HepG2 (cell line): ENCODE measurements around the gene SRC. TPM values are rescaled to one million over a fixed set of nuclear protein-coding genes. Genes with fewer than 3 reads are reported as not detected.

Source experiments
- CBX5 ChIP-seq: sonication (generic); formaldehyde crosslinking; IDR thresholded peaks from 2 replicates; pipeline ENCODE4 v1.4.0; 2020; ENCODE audit warnings: missing genetic modification reagents, borderline replicate concordance
- KAT7 ChIP-seq: IDR thresholded peaks from 2 replicates; pipeline ENCODE4 v1.6.1; 2018; ENCODE audit warnings: borderline replicate concordance, missing compliant biosample characterization
- PREB ChIP-seq: sonication (generic); formaldehyde crosslinking; IDR thresholded peaks from 2 replicates; pipeline ENCODE4 v1.4.0; 2020; ENCODE audit warnings: missing genetic modification reagents
- PRPF4 ChIP-seq: fragments of 200-400 bp; formaldehyde crosslinking; IDR thresholded peaks from 2 replicates; pipeline ENCODE4 v1.6.1; 2016; ENCODE audit warnings: low read length, low read depth; ENCODE audit not compliant: poor library complexity, severe bottlenecking
- RBAK ChIP-seq: sonication (generic); formaldehyde crosslinking; IDR thresholded peaks from 2 replicates; pipeline ENCODE4 v1.5.1; 2020; ENCODE audit warnings: mild to moderate bottlenecking, missing genetic modification reagents
- REST ChIP-seq, 2 experiments: IDR thresholded peaks; 2 replicates each; pipeline ENCODE4 v1.6.1; 2011 to 2012; ENCODE audit warnings: low read length in 2 of 2, borderline replicate concordance in 1 of 2, low read depth in 1 of 2, mild to moderate bottlenecking in 1 of 2, moderate library complexity in 1 of 2
- ZFYVE20 ChIP-seq: sonication (generic); formaldehyde crosslinking; IDR thresholded peaks from 2 replicates; pipeline ENCODE4 v1.8.0; 2023; ENCODE audit warnings: low read depth, mild to moderate bottlenecking, moderate library complexity, missing genetic modification reagents, borderline replicate concordance
- ZGPAT ChIP-seq: IDR thresholded peaks from 2 replicates; pipeline ENCODE4 v1.6.1; 2016; ENCODE audit warnings: mild to moderate bottlenecking
- ZKSCAN8 ChIP-seq: IDR thresholded peaks from 2 replicates; pipeline ENCODE4 v1.6.1; 2016; ENCODE audit warnings: borderline replicate concordance, missing genetic modification reagents, missing compliant biosample characterization
- ZMYM4 ChIP-seq: sonication (generic); formaldehyde crosslinking; IDR thresholded peaks from 2 replicates; pipeline ENCODE4 v1.8.1; 2023; ENCODE audit warnings: mild to moderate bottlenecking, missing genetic modification reagents
- ZNF407 ChIP-seq: sonication (generic); formaldehyde crosslinking; IDR thresholded peaks from one replicate; pipeline ENCODE4 v1.5.1; 2020; ENCODE audit warnings: mild to moderate bottlenecking, missing genetic modification reagents; ENCODE audit errors: not compliant biosample characterization
- ZNF446 ChIP-seq: sonication (generic); formaldehyde crosslinking; IDR thresholded peaks from 2 replicates; pipeline ENCODE4 v1.5.0; 2020; ENCODE audit warnings: mild to moderate bottlenecking, missing genetic modification reagents
- ZNF740 ChIP-seq: sonication (generic); formaldehyde crosslinking; IDR thresholded peaks from 2 replicates; pipeline ENCODE4 v1.4.0; 2020; ENCODE audit warnings: missing genetic modification reagents
- polyA plus RNA-seq, 8 experiments: library from polyadenylated mRNA; depleted of rRNA in 3 of 8; stranded (reverse) in 7 of 8; unstranded in 1 of 8; fragments of >200 nt; fragmentation: Illumina TruSeq in 4 of 8; extraction: Trizol in 4 of 8; gene quantifications; 2 replicates each; pipeline versions ENCODE4 v1.2.1 to v1.2.3, GENCODE V29; 2011 to 2016; ENCODE audit warnings: low read depth in 4 of 8, missing spikeins in 1 of 8, mixed read lengths in 1 of 8; ENCODE audit not compliant: insufficient read depth in 1 of 8
- total RNA-seq, 5 experiments: library from RNA; depleted of rRNA; stranded (reverse); fragments of >200 nt; fragmentation: Illumina TruSeq; extraction: Trizol; gene quantifications; 2 replicates each; pipeline ENCODE4 v1.2.3, GENCODE V29; 2016; ENCODE audit warnings: low read depth in 1 of 5

Gene SRC
- total and polyA plus RNA-seq, 2 of the 13 experiments (the other 11 are each of a cell fraction or from before 2014, with no cell fraction given) = 54.7 to 192 TPM

- TF ChIP-seq KAT7 (CRISPR knock-in tag) = no peak
- TF ChIP-seq RBAK (CRISPR knock-in tag) = no peak
- TF ChIP-seq PREB = no peak
- TF ChIP-seq ZNF407 (CRISPR knock-in tag) = peak; percentile 70
- TF ChIP-seq REST (IDR thresholded peaks at IDR 0.05; ENCODE audit: borderline replicate concordance in 1 of 2, low read depth in 1 of 2, low read length in 2 of 2) = no peak
- no peak for TF ChIP-seq ZFYVE20 (CRISPR knock-in tag)
- no peak for TF ChIP-seq ZMYM4 (CRISPR knock-in tag)
- TF ChIP-seq ZNF740 = no peak
- no peak for TF ChIP-seq CBX5 (CRISPR knock-in tag)
- no peak for TF ChIP-seq PRPF4
- no peak for TF ChIP-seq ZNF446 (CRISPR knock-in tag)
- TF ChIP-seq ZGPAT (CRISPR knock-in tag) = no peak
- no peak for TF ChIP-seq ZKSCAN8 (CRISPR knock-in tag)
Observed at GRCh38 chr20:37346535-37347346, 801 bp downstream of the SRC start (continued).
